Neuron (in vitro differentiated cells): ENCODE results near the gene IKZF1.

Experiments
- H2AFZ ChIP-seq: one replicate; pipeline ENCODE4 v1.6.1; 2013; ENCODE audit warnings: low read depth, mild to moderate bottlenecking, inconsistent platforms, low read length, moderate library complexity
- H3K27me3 ChIP-seq: one replicate; pipeline ENCODE4 v1.6.1; 2013; ENCODE audit warnings: low read length; ENCODE audit not compliant: insufficient read depth
- H3K36me3 ChIP-seq: one replicate; pipeline ENCODE4 v1.6.1; 2013; ENCODE audit warnings: low read length; ENCODE audit not compliant: insufficient read depth
- H3K4me1 ChIP-seq: one replicate; pipeline ENCODE4 v1.6.1; 2013; ENCODE audit warnings: low read length; ENCODE audit not compliant: insufficient read depth
- H3K4me3 ChIP-seq: 2 replicates; pipeline ENCODE4 v1.5.1; 2013; ENCODE audit warnings: mild to moderate bottlenecking, low read length, moderate library complexity
- H3K9me3 ChIP-seq: one replicate; pipeline ENCODE4 v1.6.1; 2013; ENCODE audit warnings: low read length

The IKZF1 gene

DNA sequence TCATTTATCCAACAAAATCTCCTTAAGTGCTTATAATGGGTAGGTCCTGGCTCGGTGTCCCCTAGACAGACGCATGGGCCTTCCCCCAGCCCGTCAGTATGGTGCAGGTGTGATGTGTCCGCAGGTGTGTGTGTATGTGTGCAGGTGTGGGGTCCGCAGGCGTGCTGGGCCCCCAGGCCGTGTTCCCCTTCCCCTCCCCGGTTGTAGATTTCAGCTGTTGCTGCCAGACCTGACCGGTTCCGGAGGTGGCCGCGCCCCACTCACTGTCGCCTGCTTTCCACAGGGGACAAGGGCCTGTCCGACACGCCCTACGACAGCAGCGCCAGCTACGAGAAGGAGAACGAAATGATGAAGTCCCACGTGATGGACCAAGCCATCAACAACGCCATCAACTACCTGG lies 95.1 kb downstream of the IKZF1 start:
- Histone ChIP-seq H3K27me3 (no peaks in the 10 kb centered on the region), H3K9me3 (no peaks in the 10 kb centered on the region), H3K4me3 (no peak overlapping the region), H2AFZ (no peak overlapping the region), H3K4me1 (peaks cover 3% of the 10 kb centered on the region), H3K36me3 (no peaks in the 10 kb centered on the region)

- no peak overlapping the region for H3K4me3 ChIP-seq
- peaks cover 3% of the 10 kb centered on the region for H3K4me1 ChIP-seq
- no peaks in the 10 kb centered on the region for H3K9me3 ChIP-seq
- no peaks in the 10 kb centered on the region for H3K36me3 ChIP-seq
- H2AFZ ChIP-seq, result no peak overlapping the region
- no peaks in the 10 kb centered on the region for H3K27me3 ChIP-seq
Measured at GRCh38 chr7:50400114-50400513, 95.6 kb downstream of the IKZF1 start.

DNA sequence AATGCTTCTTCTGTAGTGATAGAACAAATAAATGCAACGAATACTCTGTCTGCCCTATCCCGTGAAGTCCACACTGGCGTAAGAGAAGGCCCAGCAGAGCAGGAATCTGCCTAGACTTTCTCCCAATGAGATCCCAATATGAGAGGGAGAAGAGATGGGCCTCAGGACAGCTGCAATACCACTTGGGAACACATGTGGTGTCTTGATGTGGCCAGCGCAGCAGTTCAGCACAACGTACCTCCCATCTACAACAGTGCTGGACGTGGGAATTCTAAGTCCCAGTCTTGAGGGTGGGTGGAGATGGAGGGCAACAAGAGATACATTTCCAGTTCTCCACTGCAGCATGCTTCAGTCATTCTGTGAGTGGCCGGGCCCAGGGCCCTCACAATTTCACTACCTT lies 99.9 kb downstream of the IKZF1 start:
- no peaks in the 10 kb centered on the region for H3K36me3 ChIP-seq
- no peaks in the 10 kb centered on the region for H3K27me3 ChIP-seq
- no peak overlapping the region for H2AFZ ChIP-seq
- H3K4me3 ChIP-seq, result no peak overlapping the region
- H3K9me3 ChIP-seq, result no peaks in the 10 kb centered on the region
- no peaks in the 10 kb centered on the region for H3K4me1 ChIP-seq

DNA sequence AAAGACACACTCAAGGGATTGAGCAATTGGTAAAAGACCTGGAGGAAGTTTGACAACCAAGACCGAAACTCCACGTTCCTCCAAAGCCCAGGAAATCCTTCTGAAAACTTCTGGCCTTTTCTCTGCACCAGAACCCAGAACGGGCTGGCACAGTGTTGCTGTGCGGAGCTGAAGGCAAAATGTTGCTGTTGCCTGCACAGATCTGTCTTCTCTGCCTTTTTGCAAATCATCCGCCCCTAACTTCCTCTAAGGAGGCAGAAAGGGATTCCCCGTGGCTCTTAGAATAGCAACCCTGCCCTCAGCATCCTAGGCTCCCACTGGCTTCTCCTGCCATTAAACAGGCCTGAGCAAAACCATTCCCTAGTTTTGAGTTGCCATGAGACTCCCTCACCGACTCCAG lies 100.7 kb downstream of the IKZF1 start:
- no peak overlapping the region for H2AFZ ChIP-seq
- no peaks in the 10 kb centered on the region for H3K27me3 ChIP-seq
- no peaks in the 10 kb centered on the region for H3K9me3 ChIP-seq
- no peak overlapping the region for H3K4me3 ChIP-seq
- H3K36me3 ChIP-seq, result no peaks in the 10 kb centered on the region
- H3K4me1 ChIP-seq, result no peaks in the 10 kb centered on the region

GRCh38 chr7:50406935-50407334 lies 102.4 kb downstream of the IKZF1 start:
- Histone ChIP-seq H2AFZ (no peak overlapping the region), H3K9me3 (no peaks in the 10 kb centered on the region), H3K4me1 (no peaks in the 10 kb centered on the region), H3K36me3 (no peaks in the 10 kb centered on the region), H3K27me3 (no peaks in the 10 kb centered on the region), H3K4me3 (no peak overlapping the region)

DNA sequence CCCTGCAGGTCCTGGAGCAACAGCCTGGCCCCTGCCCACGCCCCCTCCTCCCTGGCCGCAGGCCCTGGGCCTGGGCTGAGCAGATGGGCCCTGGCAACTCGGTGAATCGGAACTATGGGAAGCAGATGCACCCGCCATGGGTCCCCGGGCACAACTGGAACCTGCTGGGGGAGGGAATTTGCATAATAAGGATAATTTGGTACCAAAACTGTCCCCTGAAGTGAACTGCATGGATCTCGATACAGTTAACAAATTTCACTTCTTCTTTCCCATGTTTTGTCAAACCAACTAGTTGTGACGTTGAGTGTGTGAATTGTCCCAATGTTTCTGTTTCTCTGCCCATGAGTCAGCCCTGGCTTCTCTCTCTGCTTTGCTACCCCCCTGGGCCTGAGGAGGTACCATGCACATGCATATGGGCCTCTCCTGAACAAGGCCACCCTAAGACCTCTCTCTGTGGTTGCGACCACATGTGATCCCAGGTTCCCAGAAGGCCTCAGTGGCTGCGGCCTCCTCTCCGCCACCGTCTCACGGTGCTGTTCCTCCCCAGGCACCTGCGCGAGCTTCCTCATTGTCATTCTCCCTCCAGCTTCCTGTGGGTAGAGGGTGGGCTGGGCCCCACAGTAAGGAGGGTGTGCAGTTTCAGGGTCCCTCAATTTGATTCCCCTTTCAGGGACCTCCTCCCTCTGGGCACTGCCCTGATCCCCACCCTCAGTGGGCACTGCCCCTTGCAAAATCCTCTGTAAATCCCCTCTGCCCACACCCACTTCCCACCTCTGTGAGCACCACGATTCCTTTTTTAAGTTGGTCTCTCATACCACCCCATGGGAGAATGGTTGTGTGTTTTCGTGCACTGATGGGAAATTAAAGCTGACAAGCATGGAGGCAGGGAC lies 105.6 kb downstream of the IKZF1 start:
- Histone ChIP-seq H3K36me3 (no peaks in the 10 kb centered on the region), H3K9me3 (no peaks in the 10 kb centered on the region), H3K4me3 (no peak overlapping the region), H3K27me3 (no peaks in the 10 kb centered on the region), H2AFZ (no peak overlapping the region), H3K4me1 (no peaks in the 10 kb centered on the region)

DNA sequence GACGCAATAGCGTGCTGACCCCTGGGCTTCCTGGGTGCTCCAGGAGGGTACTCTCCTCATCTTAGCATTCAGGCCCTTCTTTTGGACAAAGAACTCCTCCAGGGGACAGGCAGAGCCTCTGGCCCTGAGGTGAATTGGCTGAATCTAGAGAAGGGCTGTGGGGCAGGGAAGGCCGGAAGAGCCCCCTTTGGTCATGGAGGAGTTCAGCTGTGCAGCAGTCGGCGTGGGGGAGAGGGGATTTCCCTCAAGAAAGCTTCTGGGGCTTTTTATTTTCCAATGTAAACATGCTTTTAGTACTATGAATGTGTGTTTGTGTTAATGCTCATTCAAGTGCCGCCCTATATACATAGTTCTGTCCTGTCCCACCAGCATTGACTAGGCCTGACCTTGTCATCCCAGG lies 106.8 kb downstream of the IKZF1 start:
- Histone ChIP-seq H3K4me3 (no peak overlapping the region), H3K36me3 (no peaks in the 10 kb centered on the region), H3K4me1 (no peaks in the 10 kb centered on the region), H2AFZ (no peak overlapping the region), H3K9me3 (no peaks in the 10 kb centered on the region), H3K27me3 (no peaks in the 10 kb centered on the region)

GRCh38 chr7:50412973-50413372 lies 108.5 kb downstream of the IKZF1 start:
- H3K9me3 ChIP-seq, result no peaks in the 10 kb centered on the region
- no peaks in the 10 kb centered on the region for H3K4me1 ChIP-seq
- H2AFZ ChIP-seq, result no peak overlapping the region
- H3K27me3 ChIP-seq, result no peaks in the 10 kb centered on the region
- H3K4me3 ChIP-seq, result no peak overlapping the region
- H3K36me3 ChIP-seq, result no peaks in the 10 kb centered on the region

DNA sequence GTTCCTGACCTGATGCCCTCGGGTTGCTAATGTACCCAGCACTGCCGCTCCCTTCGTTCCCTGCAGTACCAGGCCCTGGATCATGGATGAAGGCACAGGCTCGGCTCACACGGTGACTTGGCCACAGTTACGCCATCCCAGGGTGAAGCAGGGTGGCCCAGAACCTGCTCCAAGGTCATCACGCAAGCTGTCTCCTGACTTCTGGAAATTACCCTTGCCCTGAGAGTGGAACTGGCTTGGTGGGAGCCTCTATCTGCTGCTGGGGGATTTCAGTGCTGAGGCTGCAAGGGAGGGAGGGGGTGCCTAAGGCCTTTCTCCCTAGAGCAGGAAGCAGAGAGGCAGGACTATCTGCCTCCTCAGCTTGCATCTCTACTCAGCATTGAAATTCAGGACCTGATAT lies 109.0 kb downstream of the IKZF1 start:
- no peaks in the 10 kb centered on the region for H3K9me3 ChIP-seq
- H3K4me3 ChIP-seq, result no peak overlapping the region
- no peaks in the 10 kb centered on the region for H3K4me1 ChIP-seq
- no peaks in the 10 kb centered on the region for H3K27me3 ChIP-seq
- no peak overlapping the region for H2AFZ ChIP-seq
- H3K36me3 ChIP-seq, result no peaks in the 10 kb centered on the region

- H3K4me3 ChIP-seq, result no peak overlapping the region
- no peaks in the 10 kb centered on the region for H3K4me1 ChIP-seq
Measured at GRCh38 chr7:50415844-50416364, 111.4 kb downstream of the IKZF1 start.

GRCh38 chr7:50416527-50417182 lies 112.1 kb downstream of the IKZF1 start:
- H2AFZ ChIP-seq, result no peak overlapping the region
- H3K9me3 ChIP-seq, result no peaks in the 10 kb centered on the region
- H3K27me3 ChIP-seq, result no peaks in the 10 kb centered on the region
- H3K4me1 ChIP-seq, result no peaks in the 10 kb centered on the region
- H3K4me3 ChIP-seq, result no peak overlapping the region
- H3K36me3 ChIP-seq, result no peaks in the 10 kb centered on the region

More at GRCh38 chr7:50415844-50416364, 111.4 kb downstream of the IKZF1 start:
- no peak overlapping the region for H2AFZ ChIP-seq
- H3K9me3 ChIP-seq, result no peaks in the 10 kb centered on the region
- no peaks in the 10 kb centered on the region for H3K36me3 ChIP-seq
- no peaks in the 10 kb centered on the region for H3K27me3 ChIP-seq

DNA sequence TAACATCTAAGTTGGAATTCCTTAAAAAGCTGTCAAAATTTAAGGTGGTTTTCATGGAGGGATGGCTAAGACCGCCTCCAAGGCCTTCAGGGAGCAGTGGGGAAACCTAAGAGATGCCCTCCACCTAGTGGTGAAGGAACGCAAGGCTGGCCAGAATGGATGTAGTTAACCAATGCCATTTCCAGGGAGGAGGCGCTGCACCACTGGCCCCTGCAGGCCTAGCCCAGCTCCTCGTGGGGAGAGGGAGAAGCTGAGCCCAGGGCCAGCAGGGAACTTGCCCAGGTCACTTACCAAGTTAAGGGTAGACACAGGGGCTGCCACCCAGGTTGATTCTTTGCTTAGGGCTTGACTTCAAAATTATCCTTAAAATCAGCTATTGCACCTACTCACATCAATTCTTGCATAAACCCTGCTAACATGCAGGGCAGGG lies 113.6 kb downstream of the IKZF1 start:
- no peaks in the 10 kb centered on the region for H3K9me3 ChIP-seq
- no peak overlapping the region for H2AFZ ChIP-seq
- H3K4me1 ChIP-seq, result no peaks in the 10 kb centered on the region
- H3K4me3 ChIP-seq, result no peak overlapping the region
- H3K36me3 ChIP-seq, result no peaks in the 10 kb centered on the region
- no peaks in the 10 kb centered on the region for H3K27me3 ChIP-seq

GRCh38 chr7:50418526-50419290 lies 114.2 kb downstream of the IKZF1 start:
- no peaks in the 10 kb centered on the region for H3K4me1 ChIP-seq
- H3K36me3 ChIP-seq, result no peaks in the 10 kb centered on the region
- H3K27me3 ChIP-seq, result no peaks in the 10 kb centered on the region

More at GRCh38 chr7:50418526-50419290, 114.2 kb downstream of the IKZF1 start:
- Histone ChIP-seq H3K4me3 (no peak overlapping the region), H3K9me3 (no peaks in the 10 kb centered on the region), H2AFZ (no peak overlapping the region)
